SW 1271 (cell line): ENCODE measurements around the gene TEC.
A peak's percentile ranks its signal among the peaks of the same experiment; 100 is the strongest.
"Not testable (repeated sequence)": the region's sequence is repeated elsewhere in the genome, so short reads cannot be mapped to it uniquely, and the experiment has no call there.

Experiments used
- DNase-seq, 2 experiments: peaks; one replicate each; lab custom pipeline; 2025; lab: John Stamatoyannopoulos, UW

Gene TEC

GRCh38 chr4:48242511-48243195, 27.0 kb downstream of the TEC start:
- DNase-seq = no peak

GRCh38 chr4:48241731-48242130, 27.9 kb downstream of the TEC start:
- no peak for DNase-seq

GRCh38 chr4:48237996-48238645, 31.5 kb downstream of the TEC start:
- no peak for DNase-seq

GRCh38 chr4:48235050-48235449, 34.6 kb downstream of the TEC start:
- DNase-seq = no peak

- DNase-seq = no peak
These were observed 35.1 kb downstream of the TEC start for GRCh38 chr4:48234575-48234974.

GRCh38 chr4:48228949-48229348, 40.7 kb downstream of the TEC start:
- DNase-seq = peak in 1 of 2 experiments; percentile 5

- peak in 1 of 2 experiments; percentile 8 for DNase-seq
These were observed 42.0 kb downstream of the TEC start for GRCh38 chr4:48227662-48228061.

GRCh38 chr4:48226199-48226598, 43.4 kb downstream of the TEC start:
- DNase-seq = no peak

- no peak for DNase-seq
These were observed 44.1 kb downstream of the TEC start for GRCh38 chr4:48225368-48226141.

- no peak for DNase-seq
These were observed 45.0 kb downstream of the TEC start for GRCh38 chr4:48224606-48225005.

- peak in 1 of 2 experiments; percentile 33 for DNase-seq
These were observed 45.9 kb downstream of the TEC start for GRCh38 chr4:48223633-48224295.

- DNase-seq = no peak
These were observed 47.1 kb downstream of the TEC start for GRCh38 chr4:48222491-48222890.

- not testable (repeated sequence) for DNase-seq
These were observed 50.2 kb downstream of the TEC start for GRCh38 chr4:48219430-48219829.

- DNase-seq = no peak
These were observed 53.1 kb downstream of the TEC start for GRCh38 chr4:48216563-48216962.

- DNase-seq = no peak
These were observed 53.7 kb downstream of the TEC start for GRCh38 chr4:48215977-48216376.

GRCh38 chr4:48212165-48212564, 57.5 kb downstream of the TEC start:
- DNase-seq = no peak

- no peak for DNase-seq
These were observed 58.7 kb downstream of the TEC start for GRCh38 chr4:48210966-48211328.

GRCh38 chr4:48205626-48206025, 64.0 kb downstream of the TEC start:
- no peak for DNase-seq

- DNase-seq = no peak
These were observed 64.5 kb downstream of the TEC start for GRCh38 chr4:48205107-48205506.

GRCh38 chr4:48203819-48204218, 65.8 kb downstream of the TEC start:
- no peak for DNase-seq

GRCh38 chr4:48197643-48198237, 71.9 kb downstream of the TEC start:
- no peak for DNase-seq
